K562 (cell line): ENCODE results near the gene GCDH. TPM values are rescaled to one million over a fixed set of nuclear protein-coding genes. Genes with fewer than 3 reads are reported as not detected.
A peak's percentile ranks its signal among the peaks of the same experiment; 100 is the strongest.

Experiments used
- BHLHE40 ChIP-seq: IDR thresholded peaks from 2 replicates; pipeline ENCODE4 v1.6.1; 2011; ENCODE audit warnings: low read length, improper control_type of control experiment
- CBFA2T2 ChIP-seq: fragments of 450-650 bp; conservative IDR thresholded peaks from 2 replicates; pipeline ENCODE4 v1.6.1; 2017; ENCODE audit warnings: mild to moderate bottlenecking
- CTBP1 ChIP-seq: fragments of 450-650 bp; IDR thresholded peaks from 2 replicates; pipeline ENCODE4 v1.6.1; 2016; ENCODE audit warnings: borderline replicate concordance
- EGR1 ChIP-seq: fragments of 450-650 bp; conservative IDR thresholded peaks from 2 replicates; pipeline ENCODE4 v1.6.1; 2017; ENCODE audit warnings: mild to moderate bottlenecking
- HNRNPLL ChIP-seq: fragments of 200-400 bp; formaldehyde crosslinking; IDR thresholded peaks from 2 replicates; pipeline ENCODE4 v1.6.1; 2017; ENCODE audit warnings: low read length, low read depth, mild to moderate bottlenecking; ENCODE audit not compliant: poor library complexity, severe bottlenecking
- HOXB6 ChIP-seq: fragments of 250-450 bp; sonication (Bioruptor Pico); IDR thresholded peaks from 2 replicates; pipeline ENCODE4 v1.5.1; 2022; ENCODE audit warnings: mild to moderate bottlenecking, borderline replicate concordance
- KLF1 ChIP-seq: fragments of 450-650 bp; IDR thresholded peaks from 2 replicates; pipeline ENCODE4 v1.6.1; 2016; ENCODE audit warnings: missing genetic modification characterization, missing compliant biosample characterization
- L3MBTL2 ChIP-seq: fragments of 450-650 bp; IDR thresholded peaks from 2 replicates; pipeline ENCODE4 v1.6.1; 2016; ENCODE audit warnings: mild to moderate bottlenecking, moderate library complexity
- PHB ChIP-seq: fragments of 250-450 bp; sonication (Bioruptor Pico); IDR thresholded peaks from 2 replicates; pipeline ENCODE4 v1.5.0; 2021
- POLR2G ChIP-seq: fragments of 200-400 bp; formaldehyde crosslinking; IDR thresholded peaks from 2 replicates; pipeline ENCODE4 v1.6.1; 2017; ENCODE audit warnings: low read depth, mild to moderate bottlenecking, antibody characterized with exemption, low read length, moderate library complexity
- RB1 ChIP-seq: fragments of 450-650 bp; IDR thresholded peaks from 2 replicates; pipeline ENCODE4 v1.6.1; 2017; ENCODE audit warnings: low read depth, mild to moderate bottlenecking
- RUNX1 ChIP-seq: sonication (generic); IDR thresholded peaks from 2 replicates; pipeline ENCODE4 v1.6.1; 2016; ENCODE audit warnings: antibody characterized with exemption, low read depth
- TAF1 ChIP-seq: IDR thresholded peaks from 2 replicates; pipeline ENCODE4 v1.6.1; 2011; ENCODE audit warnings: mild to moderate bottlenecking, low read length, moderate library complexity; ENCODE audit not compliant: insufficient read depth, control insufficient read depth, severe bottlenecking; ENCODE audit errors: extremely low read depth
- ZBTB11 ChIP-seq, 3 experiments: fragments of 200-800 bp in 1 of 3; fragments of 250-450 bp in 1 of 3; fragments of 450-650 bp in 1 of 3; sonication (Bioruptor Pico) in 1 of 3; sonication (Bioruptor generic) in 1 of 3; formaldehyde crosslinking in 1 of 3; IDR thresholded peaks; 2 replicates each; pipeline versions ENCODE4 v1.6.1 to v1.8.0; 2016 to 2022; ENCODE audit warnings: mild to moderate bottlenecking in 2 of 3, missing genetic modification characterization in 2 of 3, missing compliant biosample characterization in 1 of 3, moderate library complexity in 1 of 3
- ZFP36 ChIP-seq: fragments of 150-350 bp; IDR thresholded peaks from 2 replicates; pipeline ENCODE4 v1.6.1; 2018; ENCODE audit warnings: low read length, low read depth; ENCODE audit not compliant: partially characterized antibody
- ZHX1 ChIP-seq: fragments of 150-350 bp; conservative IDR thresholded peaks from 2 replicates; pipeline ENCODE4 v1.6.1; 2014; ENCODE audit warnings: low read length
- ZNF263 ChIP-seq: sonication (generic); formaldehyde crosslinking; IDR thresholded peaks from 2 replicates; pipeline ENCODE4 v1.8.0; 2022; ENCODE audit warnings: mild to moderate bottlenecking, missing genetic modification reagents, borderline replicate concordance
- ZNF511 ChIP-seq: sonication (generic); formaldehyde crosslinking; IDR thresholded peaks from 2 replicates; pipeline ENCODE4 v1.8.0; 2022; ENCODE audit warnings: mild to moderate bottlenecking, missing genetic modification reagents
- ZNF584 ChIP-seq: fragments of 200-800 bp; sonication (Bioruptor generic); IDR thresholded peaks from 2 replicates; pipeline ENCODE4 v1.6.1; 2016; ENCODE audit warnings: low read depth, mild to moderate bottlenecking, missing genetic modification characterization, missing compliant biosample characterization
- ZNF766 ChIP-seq: fragments of 200-800 bp; sonication (Bioruptor generic); conservative IDR thresholded peaks from 2 replicates; pipeline ENCODE4 v1.6.1; 2016; ENCODE audit warnings: missing genetic modification characterization, missing compliant biosample characterization
- ZNF780A ChIP-seq: fragments of 250-450 bp; sonication (Bioruptor Pico); IDR thresholded peaks from 2 replicates; pipeline ENCODE4 v1.5.0; 2021; ENCODE audit warnings: mild to moderate bottlenecking
- polyA plus RNA-seq, 8 experiments: library from polyadenylated mRNA; depleted of rRNA in 4 of 8; stranded (reverse) in 5 of 8; unstranded in 3 of 8; fragments of >200 nt; fragmentation: Nextera tagmentation in 2 of 8; fragmentation: Illumina TruSeq in 1 of 8; extraction: Ambion mirVana in 2 of 8; extraction: Trizol in 1 of 8; gene quantifications; 2 replicates each; pipeline versions ENCODE4 v1.2.1 to v1.2.3, GENCODE V29; 2011 to 2014; ENCODE audit warnings: inconsistent platforms in 1 of 8, missing spikeins in 1 of 8
- total RNA-seq, 7 experiments: library from RNA; depleted of rRNA in 6 of 7; stranded (reverse); fragments of >200 nt in 6 of 7; fragmentation: Illumina TruSeq in 2 of 7; extraction: Trizol in 2 of 7; gene quantifications; 2 replicates each; pipeline versions ENCODE4 v1.2.1 to v1.2.3, GENCODE V29; 2011 to 2021; ENCODE audit warnings: low replicate concordance in 1 of 7

GCDH gene
- total and polyA plus RNA-seq, 9 of the 15 experiments (the other 6 are each of a cell fraction or from before 2014, with no cell fraction given): 2.9 to 50.8 (median 19.1) TPM

GRCh38 chr19:12847159-12848139, 43.5 kb upstream of the GCDH start (continued):
- TF ChIP-seq BHLHE40: peak; percentile 73
- TF ChIP-seq PHB (CRISPR knock-in tag): no peak
- TF ChIP-seq HOXB6: no peak
- TF ChIP-seq L3MBTL2: peak; percentile 68; the same call in 1 of the 2 replicates
- peak; percentile 16; the same call in 1 of the 2 replicates for TF ChIP-seq POLR2G
- TF ChIP-seq ZNF584 (CRISPR knock-in tag): no peak
- no peak for TF ChIP-seq TAF1
- peak; percentile 41 for TF ChIP-seq EGR1
- TF ChIP-seq ZNF780A (CRISPR knock-in tag): no peak
- TF ChIP-seq ZNF766 (CRISPR knock-in tag): no peak
- TF ChIP-seq CBFA2T2: 0 out of 2 replicates have a peak, but pooled peaks have one; percentile 10
- peak; percentile 34 for TF ChIP-seq ZFP36
- TF ChIP-seq RB1: peak; percentile 97
- TF ChIP-seq CTBP1: peak; percentile 86; the same call in 1 of the 2 replicates
- peak; percentile 100 for TF ChIP-seq HNRNPLL
- peak; percentile 68; the same call in 1 of the 2 replicates for TF ChIP-seq ZNF511 (CRISPR knock-in tag)
- no peak; the same call in 1 of the 2 replicates for TF ChIP-seq ZHX1
- TF ChIP-seq KLF1: peak; percentile 61; the same call in 1 of the 2 replicates
- no peak for TF ChIP-seq ZBTB11 (CRISPR knock-in tag; IDR thresholded peaks at IDR 0.05)
- TF ChIP-seq RUNX1: no peak
- TF ChIP-seq ZNF263 (CRISPR knock-in tag): peak; percentile 84; the same call in 1 of the 2 replicates
